HG03460 (cell line): ENCODE results near the gene SH2D4B.

Experiments used
- ATAC-seq: cut with Tn5 transposase; IDR thresholded peaks from one replicate; pipeline ENCODE4 v1.9.1; 2021; ENCODE audit not compliant: unreplicated experiment

The SH2D4B gene

DNA sequence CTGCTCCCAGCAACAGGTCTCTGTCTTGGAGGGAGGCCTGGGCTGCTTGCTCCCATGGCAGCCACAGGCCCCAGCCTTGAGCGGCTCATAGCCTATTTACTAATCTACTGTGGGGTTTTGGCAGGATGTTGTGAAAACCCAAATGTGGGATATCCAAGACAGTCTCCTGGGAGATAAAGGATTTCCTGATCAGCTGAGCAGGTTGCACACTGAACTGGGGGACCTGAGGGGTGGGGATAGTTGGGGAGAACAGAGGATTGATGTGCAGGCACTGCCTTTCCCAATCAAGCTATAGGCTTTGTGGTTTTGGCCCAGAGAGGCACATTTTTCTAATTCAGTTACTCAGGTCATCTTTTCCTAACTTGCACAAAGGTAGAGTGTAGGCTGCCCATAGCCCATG is 92.6 kb downstream of the SH2D4B start:
- ATAC-seq: no peak

DNA sequence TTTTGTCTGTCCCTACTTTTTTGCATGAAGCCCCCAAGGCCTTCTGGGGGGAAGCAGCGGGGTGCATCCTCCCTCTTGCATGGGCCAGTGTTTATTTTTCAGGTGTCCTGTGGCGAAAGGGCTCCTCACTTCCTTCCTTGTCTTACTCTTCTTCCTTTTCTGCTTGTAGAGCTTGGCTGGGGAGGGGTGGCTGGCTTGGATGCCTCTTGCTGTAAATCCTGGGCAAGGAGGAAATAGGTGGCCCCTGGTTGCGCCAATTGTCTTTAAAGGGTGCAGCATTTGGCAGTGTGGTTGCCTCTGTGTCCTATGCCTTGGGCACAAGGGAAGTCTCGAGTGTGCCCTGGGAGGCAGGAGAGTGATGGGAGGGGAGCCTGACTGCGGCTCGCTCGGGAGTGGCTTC is 95.0 kb downstream of the SH2D4B start:
- no peak for ATAC-seq

DNA sequence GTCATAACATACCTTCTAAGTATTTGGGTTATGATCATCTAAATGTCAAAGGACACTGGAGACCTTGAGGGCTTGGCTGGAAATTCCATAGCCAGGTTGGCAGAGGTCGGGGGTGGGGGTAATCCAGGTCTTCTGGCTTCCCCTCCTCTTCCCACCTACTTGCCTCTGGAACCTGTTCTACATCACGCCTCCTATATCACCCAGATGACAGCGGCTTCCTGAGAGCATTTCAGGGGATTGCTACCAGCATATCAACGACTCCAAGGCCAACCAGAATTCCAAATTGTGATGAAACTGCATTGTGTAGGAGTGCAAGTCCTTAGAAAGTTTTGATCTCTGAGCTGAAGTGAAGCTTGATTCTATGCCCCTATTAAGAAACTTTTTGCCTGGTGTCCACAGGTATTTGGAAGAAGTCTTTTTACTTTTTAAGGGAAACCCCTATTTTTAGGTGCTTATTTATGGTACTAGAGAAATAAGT is 95.7 kb downstream of the SH2D4B start:
- no peak for ATAC-seq

DNA sequence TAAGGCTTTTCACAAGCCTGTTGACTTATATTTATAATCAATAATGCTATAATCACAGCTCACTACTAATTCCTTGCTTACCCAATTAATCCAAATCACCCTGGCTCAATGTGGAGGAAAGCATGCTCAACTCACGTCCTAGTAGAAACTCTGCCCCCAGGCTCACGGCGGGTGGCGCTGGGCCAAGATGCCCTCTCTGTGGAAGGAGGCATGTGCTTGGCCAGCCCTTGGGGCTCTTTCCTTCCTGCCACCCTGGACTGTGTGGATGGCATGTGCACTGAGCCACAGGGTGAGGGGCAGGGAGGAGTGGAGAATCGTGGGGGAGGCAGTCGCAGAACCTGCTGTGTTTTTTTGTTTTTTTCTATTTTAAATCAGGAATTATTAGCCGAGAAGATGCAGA is 96.2 kb downstream of the SH2D4B start:
- no peak for ATAC-seq

DNA sequence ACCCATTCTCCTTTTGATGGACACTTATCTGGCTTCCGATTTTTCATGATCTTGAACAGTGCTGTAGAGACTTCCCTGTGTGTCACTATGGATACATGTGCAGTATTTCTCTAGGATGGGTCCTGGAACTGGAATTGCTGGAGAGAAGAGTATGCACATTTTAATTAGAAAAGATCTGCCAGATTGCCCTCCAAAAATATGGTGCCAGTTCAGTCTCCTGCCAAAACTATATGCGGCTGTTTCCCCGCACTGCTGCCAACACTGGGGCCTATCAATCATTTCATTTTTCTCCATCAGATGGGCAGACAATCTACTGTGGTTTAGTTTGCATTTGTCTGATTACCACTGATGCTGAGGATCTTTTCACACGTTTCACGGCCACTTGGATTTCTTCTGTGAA is 105.0 kb downstream of the SH2D4B start:
- no peak for ATAC-seq

DNA sequence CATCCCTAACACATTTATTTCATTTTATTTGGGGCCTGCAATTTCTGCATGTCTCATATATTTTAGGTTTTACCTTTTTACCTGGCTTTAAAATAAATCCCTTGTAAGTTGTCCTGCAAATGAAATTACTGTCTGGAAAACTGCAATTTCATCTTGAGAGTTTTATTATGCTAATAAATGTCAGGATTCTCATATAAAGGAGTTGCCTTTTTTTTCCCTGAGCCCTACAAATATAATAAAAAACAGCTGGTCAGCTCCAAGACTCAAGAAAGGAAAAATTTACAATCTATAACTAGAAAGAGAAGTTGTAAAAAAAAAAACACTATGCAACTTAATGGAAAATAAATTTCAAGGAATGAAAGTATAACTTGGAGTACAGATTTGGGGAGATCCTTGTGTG is 108.7 kb downstream of the SH2D4B start:
- ATAC-seq: no peak

DNA sequence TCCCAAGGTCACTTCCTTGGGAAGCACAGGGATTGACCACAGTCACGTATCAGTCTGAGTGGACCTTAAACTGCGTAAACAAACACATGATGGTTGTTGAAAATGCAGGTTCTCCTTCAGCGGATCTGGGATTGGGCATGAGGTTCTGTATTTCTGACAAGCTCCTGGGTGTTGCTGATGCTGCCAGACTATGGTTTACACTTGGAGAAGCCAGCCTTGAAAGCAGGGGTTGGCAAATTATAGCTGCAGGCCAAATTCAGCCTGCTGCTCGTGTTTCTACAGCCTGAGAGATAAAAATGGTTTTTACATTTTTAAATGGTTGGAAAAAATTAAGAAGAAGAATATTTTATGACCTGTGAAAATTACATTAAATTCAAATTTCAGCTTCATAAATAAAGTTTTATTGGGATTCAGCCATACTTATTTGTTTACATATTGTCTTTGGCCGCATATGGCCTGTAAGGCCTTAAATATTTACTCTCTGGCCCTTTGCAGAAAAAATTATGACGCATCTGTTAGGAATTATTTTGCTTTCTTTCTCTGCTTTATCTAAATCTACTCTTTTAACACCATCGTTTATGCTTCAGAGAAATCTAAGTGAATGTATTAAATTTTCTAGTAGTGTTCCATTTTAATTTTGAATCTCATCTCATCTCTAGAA is 109.6 kb downstream of the SH2D4B start:
- no peak for ATAC-seq

DNA sequence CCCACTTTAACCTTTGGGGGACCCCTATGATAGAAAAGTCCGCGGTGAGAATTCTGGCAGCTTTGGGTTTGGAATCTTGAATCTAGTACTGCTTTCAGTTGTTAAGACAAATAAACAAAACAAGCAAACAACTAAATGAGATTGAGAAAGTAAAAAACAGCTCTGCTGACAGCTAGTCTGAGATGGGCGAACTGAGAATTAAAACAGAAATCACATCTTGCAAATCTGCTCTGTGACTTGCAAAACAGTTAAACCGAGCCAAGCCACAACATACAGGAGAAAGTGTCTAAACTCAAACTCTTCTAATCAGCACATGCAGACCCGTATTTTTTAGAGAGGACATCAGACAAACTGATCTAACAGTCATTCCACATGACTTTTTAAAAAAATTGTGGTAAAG is 110.4 kb downstream of the SH2D4B start:
- ATAC-seq: no peak

DNA sequence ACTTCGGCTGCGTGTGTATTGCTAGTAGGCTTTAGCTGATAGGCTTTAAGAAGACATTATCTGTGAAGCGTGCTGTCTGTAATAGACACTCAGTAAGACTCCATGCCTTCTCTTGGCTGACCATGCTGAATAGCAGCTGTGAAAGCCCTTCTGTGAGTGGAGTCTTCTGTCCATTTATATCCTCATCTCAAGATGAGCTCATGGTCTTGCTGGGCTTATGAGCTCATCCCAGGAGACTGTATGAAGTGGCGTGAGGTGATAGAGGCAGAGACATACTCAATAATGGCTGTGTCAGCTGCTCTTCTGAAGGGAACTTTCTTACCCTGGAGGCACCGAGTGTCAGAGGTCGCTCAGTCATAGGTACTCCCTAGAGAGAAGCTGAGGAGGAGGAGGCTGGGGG is 111.5 kb downstream of the SH2D4B start:
- no peak for ATAC-seq

DNA sequence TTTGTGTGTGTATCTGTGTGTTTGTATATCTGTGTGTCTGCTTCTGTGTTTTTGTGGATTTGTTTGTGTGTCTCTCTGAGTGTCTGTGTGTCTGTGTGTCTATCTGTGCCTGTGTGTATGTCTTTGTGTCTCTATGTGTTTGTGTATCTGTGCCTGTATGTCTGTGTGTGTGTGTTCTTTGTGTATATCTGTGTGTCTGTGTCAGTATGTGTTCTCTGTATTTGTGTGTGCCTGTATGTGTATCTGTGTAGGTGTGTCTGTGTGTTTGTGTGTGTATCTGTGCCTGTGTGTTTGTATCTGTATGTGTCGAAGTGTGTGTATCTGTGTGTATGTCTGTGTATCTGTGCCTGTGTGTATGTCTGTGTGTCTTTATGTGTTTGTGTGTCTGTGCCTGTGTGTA is 118.2 kb downstream of the SH2D4B start:
- ATAC-seq: no peak

DNA sequence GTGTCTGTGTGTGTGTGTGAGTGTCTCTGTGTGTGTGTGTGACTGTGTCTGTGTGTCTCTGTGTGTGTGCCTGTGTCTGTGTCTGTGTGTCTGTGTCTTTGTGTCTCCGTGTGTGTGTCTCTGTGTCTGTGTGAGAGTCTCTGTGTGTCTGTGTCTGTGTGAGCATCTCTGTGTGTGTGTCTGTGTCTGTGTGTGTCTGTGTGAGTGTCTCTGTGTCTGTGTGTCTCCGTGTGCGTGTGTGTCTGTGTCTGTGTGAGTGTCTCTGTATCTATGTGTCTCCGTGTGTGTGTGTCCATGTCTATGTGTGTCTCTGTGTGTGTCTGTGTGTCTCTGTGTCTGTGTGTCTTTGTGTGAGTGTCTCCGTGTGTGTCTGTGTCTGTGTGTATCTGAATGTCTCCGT is 120.4 kb downstream of the SH2D4B start:
- ATAC-seq: no peak

DNA sequence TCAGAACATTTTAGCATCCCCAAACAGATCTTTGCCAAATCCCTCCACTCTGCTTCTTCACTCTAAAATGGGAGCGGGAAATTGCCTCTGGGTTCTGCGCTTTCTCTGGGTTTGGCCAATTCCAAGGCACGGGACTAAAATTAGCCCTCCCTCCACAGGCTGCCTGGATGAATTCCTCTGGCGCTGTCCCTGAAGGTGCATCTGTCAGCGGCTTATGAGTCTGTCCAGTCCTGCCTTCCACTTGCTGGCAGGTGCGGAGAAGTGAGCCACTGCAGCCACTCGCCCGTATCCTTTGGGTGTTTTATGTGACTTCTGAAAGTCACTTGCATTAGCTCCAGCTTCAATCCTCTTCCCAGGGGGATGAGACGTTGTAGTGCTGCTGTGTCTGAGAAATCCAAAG is 121.6 kb downstream of the SH2D4B start:
- ATAC-seq: no peak

DNA sequence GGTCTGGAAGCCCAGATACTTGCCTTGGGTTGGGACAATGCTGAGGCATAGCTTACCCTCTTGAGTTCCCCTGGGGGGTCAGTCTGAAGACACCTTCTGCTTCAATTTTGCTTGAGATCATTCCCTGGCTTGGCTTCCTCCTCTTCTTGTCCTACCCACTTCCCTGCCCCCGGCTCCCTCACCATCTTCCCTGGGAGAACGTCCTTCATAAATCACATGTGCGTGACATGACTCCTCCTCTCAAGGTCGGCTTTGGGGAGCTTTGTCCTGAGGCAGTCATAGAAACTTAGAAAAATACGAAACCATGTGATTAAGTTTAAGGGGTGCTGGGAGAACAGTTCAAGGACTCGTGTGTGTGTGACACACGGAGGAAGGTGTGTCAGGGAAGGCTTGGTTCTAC is 122.6 kb downstream of the SH2D4B start:
- ATAC-seq: no peak

DNA sequence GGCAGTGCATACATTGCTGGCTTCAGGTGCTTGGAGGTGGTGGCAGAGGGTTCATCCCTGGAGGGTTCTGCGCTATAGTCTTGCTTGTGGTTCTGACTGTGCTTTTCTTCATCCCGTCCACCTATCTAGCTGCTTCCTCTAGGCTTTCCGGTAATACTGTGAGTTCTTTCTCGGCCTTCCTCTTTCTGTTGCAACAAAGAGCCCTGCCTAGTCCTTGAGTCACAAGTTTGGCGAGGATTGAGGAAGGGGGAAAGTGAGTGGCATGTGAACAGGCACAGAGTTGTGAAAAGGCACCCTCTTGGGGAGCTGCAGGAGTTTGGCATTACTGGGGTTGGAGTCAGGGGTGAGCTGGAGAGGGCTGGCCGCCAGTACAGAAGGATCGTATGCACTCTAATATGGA is 123.0 kb downstream of the SH2D4B start:
- no peak for ATAC-seq

DNA sequence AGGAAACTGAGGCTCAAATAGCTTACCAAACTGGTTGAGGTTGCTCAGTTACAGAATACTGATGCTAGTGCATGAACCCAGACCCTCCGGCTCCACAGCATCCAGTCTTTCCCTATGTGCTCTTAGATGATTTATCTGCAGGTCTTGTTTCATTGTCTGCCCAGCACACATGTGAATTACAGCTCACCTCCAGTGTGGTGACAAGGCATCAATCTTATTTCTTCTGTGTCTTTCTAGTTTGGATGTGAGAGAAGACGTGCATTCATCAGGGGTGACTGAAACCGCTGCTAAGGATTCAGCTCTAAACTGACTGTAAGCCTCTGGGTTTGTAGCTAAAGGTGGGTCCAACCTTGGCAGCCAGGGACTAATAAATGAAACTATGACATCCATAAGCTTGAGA is 123.8 kb downstream of the SH2D4B start:
- no peak for ATAC-seq

DNA sequence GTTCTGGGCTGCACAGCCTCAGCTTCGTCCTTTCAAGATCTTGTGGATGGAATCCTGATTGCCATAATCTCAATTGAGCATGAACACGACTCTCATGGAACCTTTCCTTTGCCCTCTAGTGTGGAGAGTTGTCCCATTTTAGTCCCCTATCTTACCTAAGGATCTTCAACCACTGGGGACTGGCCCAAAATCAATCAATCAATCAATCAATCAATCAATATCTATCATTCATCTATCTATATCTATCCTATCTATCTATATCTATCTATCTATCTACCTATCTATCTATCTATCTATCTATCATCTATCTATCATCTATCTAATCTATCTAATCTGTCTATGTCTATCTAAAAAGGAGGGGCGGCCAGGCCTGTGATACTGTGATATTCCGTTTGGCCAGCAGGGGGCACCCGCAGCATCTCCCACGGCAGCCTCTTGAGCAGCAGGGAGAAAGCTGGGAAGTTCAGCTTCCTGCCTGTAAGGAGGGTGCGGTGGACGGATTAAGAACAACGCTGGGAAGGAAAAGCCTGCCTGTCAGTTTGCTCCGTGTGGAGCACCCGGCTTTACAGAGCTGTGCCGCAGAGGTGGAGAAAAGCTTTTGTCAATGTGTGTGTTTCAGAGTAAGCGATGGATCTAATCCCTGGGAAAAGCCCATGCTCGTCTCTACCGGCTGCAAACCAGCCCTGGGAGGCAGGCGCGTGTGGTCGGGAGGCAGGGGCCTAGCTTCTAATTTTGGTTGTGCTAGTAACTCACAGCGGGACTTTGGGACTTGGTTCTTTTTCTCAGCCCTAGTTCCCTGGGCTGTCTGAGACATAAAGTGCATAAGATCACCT is 124.9 kb downstream of the SH2D4B start:
- peak; percentile 66 for ATAC-seq

DNA sequence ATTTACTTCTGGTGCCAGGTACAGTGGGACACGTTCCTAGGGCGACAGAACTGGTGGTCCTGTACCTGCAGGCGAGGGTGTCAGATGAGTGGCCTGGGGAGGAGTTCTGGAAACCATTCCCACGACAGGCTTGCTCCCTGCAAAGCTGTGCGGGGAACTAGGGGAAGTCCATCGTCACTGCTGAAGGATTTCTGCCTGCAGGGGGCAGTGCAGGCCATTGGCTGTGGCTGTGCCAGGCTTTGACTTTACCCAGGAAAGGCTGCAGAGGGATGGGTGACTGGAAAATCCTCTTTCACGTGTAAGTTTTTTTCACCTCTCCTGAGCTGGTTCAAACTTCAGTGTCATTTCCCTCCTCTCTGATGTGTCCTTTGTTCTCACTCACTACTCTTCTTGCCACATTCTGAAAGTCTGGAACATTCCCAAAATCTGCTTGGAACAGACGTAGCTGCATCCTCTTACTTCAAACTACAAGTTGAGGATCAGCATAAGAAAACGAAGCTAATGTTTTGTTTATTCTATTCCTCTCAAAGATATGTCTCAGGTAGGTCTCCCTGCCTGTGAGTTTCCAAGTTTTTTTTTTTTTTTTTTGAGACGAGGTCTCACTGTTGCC is 126.5 kb downstream of the SH2D4B start:
- peak; percentile 62 for ATAC-seq

DNA sequence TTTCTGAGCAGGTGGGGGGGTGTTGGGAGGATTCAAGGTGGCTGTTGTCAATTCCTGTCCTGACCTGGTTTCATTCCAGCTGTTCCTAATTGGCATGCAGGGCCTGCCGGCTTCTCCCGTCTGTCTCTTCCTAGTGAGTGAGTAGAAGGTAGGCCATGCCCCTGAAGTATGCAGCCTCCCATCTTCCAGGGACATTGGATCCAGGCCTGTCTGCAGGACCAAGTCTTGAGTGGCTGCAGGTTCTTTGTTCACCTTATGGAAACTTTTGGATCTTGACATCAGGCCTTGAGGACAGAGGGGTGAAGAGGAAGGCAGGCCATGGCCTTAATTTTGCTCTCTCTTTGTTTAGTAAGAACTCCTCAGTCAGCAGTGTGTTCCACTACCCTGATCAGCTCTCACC is 131.8 kb downstream of the SH2D4B start:
- ATAC-seq: no peak

DNA sequence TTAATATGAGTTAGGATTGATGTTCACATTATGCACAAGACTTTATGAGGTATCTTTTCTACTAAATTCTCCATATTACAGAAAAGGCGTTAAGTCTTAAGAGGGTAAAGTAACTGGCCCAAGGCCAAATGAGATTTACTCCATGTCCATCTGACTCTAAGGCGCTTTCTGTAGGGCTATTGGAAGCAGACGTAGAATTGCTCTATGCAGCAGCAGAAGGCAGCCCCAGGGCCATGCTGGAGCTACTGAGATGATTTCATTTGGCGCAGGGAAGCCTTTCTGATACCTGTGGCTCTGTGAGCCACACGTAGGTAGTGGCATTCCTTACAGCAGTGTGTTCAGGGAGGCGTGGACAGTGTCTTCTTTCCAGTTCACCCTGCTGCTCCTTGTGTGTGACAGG is 133.1 kb downstream of the SH2D4B start:
- ATAC-seq: no peak

DNA sequence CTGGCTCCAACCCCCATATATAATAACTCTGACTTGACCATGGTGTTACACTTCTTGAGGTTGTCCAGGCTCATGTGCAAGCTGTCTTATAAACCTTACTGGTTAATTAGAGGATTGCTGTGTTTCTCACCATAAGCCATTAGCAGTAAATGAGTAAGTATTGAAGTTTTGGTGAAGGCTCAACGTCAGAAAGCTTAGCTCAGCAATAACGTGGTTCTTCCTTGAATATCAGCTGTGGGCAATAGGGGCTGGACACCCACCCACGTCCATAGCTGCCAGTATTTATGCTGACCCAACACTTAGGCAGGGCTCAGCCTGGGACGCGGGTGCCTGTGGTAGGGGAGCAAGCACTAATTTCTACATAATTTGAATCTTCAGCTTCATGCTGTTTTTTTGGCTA is 134.1 kb downstream of the SH2D4B start:
- no peak for ATAC-seq

DNA sequence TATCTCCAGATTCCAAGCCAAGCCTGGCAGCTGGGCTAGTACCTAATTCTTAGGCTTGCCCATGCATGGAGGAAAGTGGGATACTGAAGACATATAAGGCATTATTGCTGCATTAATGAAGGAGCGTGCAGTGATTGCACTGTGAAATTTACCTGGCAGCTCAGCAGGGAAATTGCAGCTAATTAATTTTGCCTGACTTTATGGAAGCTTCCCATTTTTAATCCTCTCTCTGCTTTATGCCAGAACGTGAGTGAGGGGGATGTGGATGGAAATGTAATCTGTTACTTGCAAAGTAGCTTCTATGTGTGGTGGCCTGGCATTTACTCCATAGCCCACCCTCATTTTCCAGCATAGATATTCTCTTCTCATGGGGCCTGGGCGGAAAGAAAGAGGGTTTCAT is 134.9 kb downstream of the SH2D4B start:
- no peak for ATAC-seq

DNA sequence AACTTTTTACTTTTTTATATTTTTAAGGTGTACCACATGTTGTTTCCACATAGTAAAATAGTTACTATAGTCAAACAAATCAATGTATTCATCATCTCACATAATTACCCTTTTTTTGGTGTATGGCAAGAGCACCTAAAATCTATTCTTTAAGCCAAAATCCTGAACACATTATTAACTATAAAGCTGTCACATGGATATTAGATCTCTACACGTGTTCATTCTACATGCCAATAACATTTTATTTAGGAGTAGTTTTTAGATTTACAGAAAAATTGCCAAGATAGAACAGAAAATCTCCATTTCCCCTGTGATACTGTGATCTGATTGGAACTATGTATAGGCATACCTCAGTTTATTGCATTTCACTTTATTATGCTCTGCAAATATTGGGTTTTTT is 137.1 kb downstream of the SH2D4B start:
- ATAC-seq: no peak
